ENCODE data around the gene GAB2. TPM values are rescaled to one million over a fixed set of nuclear protein-coding genes. Genes with fewer than 3 reads are reported as not detected.

GAB2 gene
- total RNA-seq, 4 donors from 2014 or later = 26.3 to 84.8 (median 26.6) TPM

DNA sequence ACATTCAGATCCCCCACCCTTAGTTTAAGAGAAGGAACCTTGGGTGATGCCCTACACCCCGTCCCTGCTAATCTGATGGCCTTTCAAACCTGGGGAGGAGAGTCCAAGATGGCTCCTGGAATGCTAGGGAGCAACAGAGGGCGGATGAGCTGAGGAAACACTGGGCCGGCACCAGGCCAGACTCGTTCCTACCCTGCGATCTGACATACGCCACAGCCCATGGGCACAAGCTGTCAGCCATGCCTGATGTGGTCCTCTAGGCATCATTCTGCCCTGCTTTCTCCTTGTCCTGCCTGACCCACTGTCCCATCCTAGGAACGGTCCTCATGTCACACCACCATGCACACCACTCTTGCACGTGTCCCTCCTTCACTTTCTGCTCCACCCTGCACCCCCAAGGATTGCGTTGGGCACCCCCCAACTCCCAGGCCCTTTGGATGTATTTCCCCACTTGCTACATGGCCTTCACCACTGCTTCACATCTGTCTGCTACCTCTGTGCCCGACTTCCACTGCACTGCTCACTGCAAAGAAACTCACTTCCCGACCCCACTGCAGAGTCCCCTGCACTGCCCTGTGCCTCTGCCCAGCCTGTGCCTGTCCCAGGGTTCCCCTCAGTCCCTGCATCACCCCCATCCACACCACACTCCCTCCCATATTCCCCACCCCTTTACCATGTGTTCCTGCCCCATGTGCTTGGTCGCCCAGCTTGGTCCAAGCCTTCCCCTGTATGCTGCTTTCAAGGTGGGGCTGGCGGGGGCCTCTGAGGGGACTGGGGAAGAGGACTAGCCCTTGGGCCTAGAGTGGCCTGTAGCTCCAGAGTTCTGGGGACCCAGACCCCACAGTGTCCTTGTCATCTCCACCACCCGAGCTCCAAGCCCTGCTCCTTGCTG is 199.7 kb downstream of the GAB2 start:
- no peaks in the 10 kb centered on the region for H3K4me1 ChIP-seq
- 90% methylated on average over 4 to 6 of the region's 14 CpGs for WGBS, 2 donors (ENCODE audit: low coverage in 1 of 2)
- H3K9me3 ChIP-seq = no peaks in the 10 kb centered on the region
- H3K4me3 ChIP-seq = no peak overlapping the region
- no peak overlapping the region for H3K27ac ChIP-seq
- no peak for ATAC-seq
- no peaks in the 10 kb centered on the region for H3K27me3 ChIP-seq
- TF ChIP-seq, protein P1, sequence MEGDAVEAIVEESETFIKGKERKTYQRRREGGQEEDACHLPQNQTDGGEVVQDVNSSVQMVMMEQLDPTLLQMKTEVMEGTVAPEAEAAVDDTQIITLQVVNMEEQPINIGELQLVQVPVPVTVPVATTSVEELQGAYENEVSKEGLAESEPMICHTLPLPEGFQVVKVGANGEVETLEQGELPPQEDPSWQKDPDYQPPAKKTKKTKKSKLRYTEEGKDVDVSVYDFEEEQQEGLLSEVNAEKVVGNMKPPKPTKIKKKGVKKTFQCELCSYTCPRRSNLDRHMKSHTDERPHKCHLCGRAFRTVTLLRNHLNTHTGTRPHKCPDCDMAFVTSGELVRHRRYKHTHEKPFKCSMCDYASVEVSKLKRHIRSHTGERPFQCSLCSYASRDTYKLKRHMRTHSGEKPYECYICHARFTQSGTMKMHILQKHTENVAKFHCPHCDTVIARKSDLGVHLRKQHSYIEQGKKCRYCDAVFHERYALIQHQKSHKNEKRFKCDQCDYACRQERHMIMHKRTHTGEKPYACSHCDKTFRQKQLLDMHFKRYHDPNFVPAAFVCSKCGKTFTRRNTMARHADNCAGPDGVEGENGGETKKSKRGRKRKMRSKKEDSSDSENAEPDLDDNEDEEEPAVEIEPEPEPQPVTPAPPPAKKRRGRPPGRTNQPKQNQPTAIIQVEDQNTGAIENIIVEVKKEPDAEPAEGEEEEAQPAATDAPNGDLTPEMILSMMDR (IDR thresholded peaks at IDR 0.05) = no peak
- TF ChIP-seq POLR2A (IDR thresholded peaks at IDR 0.05) (no peak), EP300 (IDR thresholded peaks at IDR 0.05) (no peak), POLR2AphosphoS5 (IDR thresholded peaks at IDR 0.05) (no peak)
- peaks cover 0 to 99% of the 10 kb centered on the region in 2 donors for H3K36me3 ChIP-seq

DNA sequence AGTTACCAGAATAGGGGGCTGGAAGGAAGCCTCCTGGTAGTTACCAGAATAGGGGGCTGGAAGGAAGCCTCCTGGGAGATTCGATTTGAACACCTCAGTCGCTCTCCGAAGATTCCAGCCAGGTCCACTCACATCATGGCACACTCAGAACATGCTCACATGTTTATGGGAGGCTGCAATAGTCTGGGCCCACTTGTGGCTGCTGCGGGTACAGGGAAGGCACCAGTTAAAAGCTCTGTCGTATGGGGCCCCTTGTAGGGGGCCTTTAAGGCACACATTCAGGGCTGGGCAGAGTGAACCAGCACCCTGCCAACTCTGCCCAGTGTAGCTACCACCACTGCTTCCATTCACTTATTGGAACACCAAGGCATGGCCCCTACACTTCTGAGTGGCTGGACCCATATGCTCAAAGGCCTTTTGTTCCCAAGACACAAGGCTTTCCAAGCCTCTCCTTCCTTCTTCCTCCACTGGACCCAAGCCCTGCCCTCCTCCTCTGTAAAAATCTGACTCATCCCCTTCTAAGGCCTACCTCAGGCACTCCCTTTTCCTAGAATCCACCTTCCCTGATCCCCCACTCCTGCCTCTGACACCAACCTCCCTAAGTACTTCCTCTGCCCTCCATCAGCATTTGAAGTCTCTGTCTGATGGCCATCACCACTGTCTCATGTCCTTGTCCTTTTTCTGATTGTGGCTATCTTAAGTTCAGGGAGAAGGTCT is 200.9 kb downstream of the GAB2 start:
- no peaks in the 10 kb centered on the region for H3K9me3 ChIP-seq
- TF ChIP-seq, protein P1 (IDR thresholded peaks at IDR 0.05) = no peak
- TF ChIP-seq POLR2A (IDR thresholded peaks at IDR 0.05) = no peak
- TF ChIP-seq EP300 (IDR thresholded peaks at IDR 0.05) = no peak
- no peak for TF ChIP-seq POLR2AphosphoS5 (IDR thresholded peaks at IDR 0.05)
- H3K4me3 ChIP-seq = no peak overlapping the region
- no peaks in the 10 kb centered on the region for H3K4me1 ChIP-seq
- no peaks in the 10 kb centered on the region for H3K27me3 ChIP-seq
- H3K27ac ChIP-seq = no peak overlapping the region
- peaks cover 0 to 89% of the 10 kb centered on the region in 2 donors for H3K36me3 ChIP-seq
- no peak for ATAC-seq
- 91 to 100% methylated on average over 1 to 4 of the region's 5 CpGs for WGBS, 2 donors (ENCODE audit: low coverage in 1 of 2)

DNA sequence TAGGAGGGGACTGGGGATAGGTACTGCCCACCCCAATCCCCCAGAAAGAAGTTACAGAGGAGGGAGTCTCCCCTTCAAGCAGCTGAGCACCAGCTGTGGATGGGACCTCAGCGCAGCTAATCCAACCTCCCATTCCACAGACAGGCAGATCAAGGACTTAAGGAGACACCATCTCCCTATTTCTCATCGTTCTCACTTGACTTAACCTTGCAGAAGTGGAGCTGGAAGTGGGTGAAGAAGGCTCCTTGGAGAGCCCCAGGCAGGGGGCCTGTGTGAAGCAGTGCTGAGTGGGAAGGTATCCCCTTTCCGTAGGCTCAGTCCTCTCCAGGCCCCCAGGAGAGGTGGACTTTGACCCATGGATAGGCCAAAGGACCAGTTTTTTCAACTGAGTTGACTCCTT is 201.6 kb downstream of the GAB2 start:
- no peak for ATAC-seq
- no peak overlapping the region for H3K4me3 ChIP-seq
- H3K27me3 ChIP-seq = no peaks in the 10 kb centered on the region
- no peaks in the 10 kb centered on the region for H3K4me1 ChIP-seq
- WGBS, 2 donors (ENCODE audit: low coverage in 1 of 2) = 83 to 92% methylated on average over 2 of the region's 3 CpGs
- H3K9me3 ChIP-seq = no peaks in the 10 kb centered on the region
- no peak for TF ChIP-seq POLR2AphosphoS5 (IDR thresholded peaks at IDR 0.05)
- TF ChIP-seq, protein P1 (IDR thresholded peaks at IDR 0.05) = no peak
- no peak for TF ChIP-seq EP300 (IDR thresholded peaks at IDR 0.05)
- TF ChIP-seq POLR2A (IDR thresholded peaks at IDR 0.05) = no peak
- no peak overlapping the region for H3K27ac ChIP-seq
- H3K36me3 ChIP-seq = peaks cover 0 to 86% of the 10 kb centered on the region in 2 donors

DNA sequence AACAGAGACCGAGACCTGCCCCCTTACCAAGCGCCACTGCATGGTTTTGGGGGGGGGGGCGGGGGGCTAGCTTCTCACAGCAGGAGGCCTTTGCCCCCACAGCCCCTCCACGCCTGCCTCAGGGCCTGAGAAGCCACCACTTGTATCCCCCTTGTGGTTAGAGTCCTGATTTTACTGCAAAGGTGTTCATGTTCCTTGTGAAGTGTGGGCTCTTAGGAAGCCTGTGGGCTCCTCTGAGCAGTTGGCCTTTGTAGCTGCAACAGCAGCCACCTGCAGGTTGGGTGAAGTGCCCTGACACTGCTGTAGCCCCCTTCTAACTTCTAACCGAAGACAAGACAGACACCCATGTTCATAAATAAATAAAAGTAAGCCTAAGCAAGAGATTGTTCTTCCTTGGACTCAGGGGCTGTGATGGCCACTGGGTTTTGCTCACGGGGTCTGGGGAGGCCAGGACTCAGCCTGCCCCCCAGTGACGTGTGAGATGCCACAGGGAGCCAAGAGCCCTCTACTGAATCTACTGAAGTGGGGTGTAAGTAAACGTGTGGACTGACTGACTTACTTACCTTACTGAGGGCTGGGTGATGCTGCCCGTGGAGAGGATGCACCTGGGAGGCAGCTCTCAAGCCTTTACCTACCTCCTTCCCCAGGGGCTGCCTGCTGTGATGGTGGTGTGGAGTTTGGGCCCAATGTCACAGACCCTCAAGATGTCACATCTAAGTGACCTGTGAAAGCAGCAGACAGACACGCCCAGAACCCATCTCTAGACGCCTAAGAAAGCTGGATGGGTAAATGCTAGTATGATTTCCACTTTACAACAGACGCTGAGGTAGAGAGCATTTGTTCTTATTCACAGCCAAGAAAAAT is 203.1 kb downstream of the GAB2 start:
- Histone ChIP-seq H3K36me3 (peaks cover 0 to 86% of the 10 kb centered on the region in 2 donors), H3K27ac (no peak overlapping the region)
- TF ChIP-seq POLR2AphosphoS5 (IDR thresholded peaks at IDR 0.05) = no peak
- no peak for TF ChIP-seq POLR2A (IDR thresholded peaks at IDR 0.05)
- TF ChIP-seq, protein P1 (IDR thresholded peaks at IDR 0.05) = no peak
- TF ChIP-seq EP300 (IDR thresholded peaks at IDR 0.05) = no peak

More for the DNA sequence above, 203.1 kb downstream of the GAB2 start:
- ATAC-seq = no peak
- no peak overlapping the region for H3K4me3 ChIP-seq
- H3K27me3 ChIP-seq = no peaks in the 10 kb centered on the region
- no peaks in the 10 kb centered on the region for H3K4me1 ChIP-seq
- H3K9me3 ChIP-seq = no peaks in the 10 kb centered on the region
- WGBS, 2 donors (ENCODE audit: low coverage in 1 of 2) = 67 to 92% methylated on average over 1 to 3 of the region's 12 CpGs
